CD14-positive monocyte (primary cell): ENCODE results near the gene OR51A2. TPM values are rescaled to one million over a fixed set of nuclear protein-coding genes. Genes with fewer than 3 reads are reported as not detected.

Experiments used
- DNase-seq, 3 donors: peaks; one replicate each; pipeline ENCODE4 v3.0.0-alpha.2; 2011 to 2022
- H2AFZ ChIP-seq: 2 replicates; pipeline ENCODE4 v1.6.0; 2012; ENCODE audit warnings: mild to moderate bottlenecking, low read depth, low read length, inconsistent platforms; ENCODE audit not compliant: insufficient read depth, poor library complexity, severe bottlenecking
- H3K27ac ChIP-seq, 2 donors: 1 replicate in 1 of 2; 2 replicates in 1 of 2; pipeline ENCODE4 v1.5.1; 2012 to 2013; ENCODE audit warnings: low read length in 2 of 2, control low read depth in 1 of 2, inconsistent platforms in 1 of 2, low read depth in 1 of 2, mild to moderate bottlenecking in 1 of 2
- H3K27me3 ChIP-seq, 2 donors: one replicate each; pipeline versions ENCODE4 v1.6.0 to v1.6.1; 2011 to 2013; ENCODE audit warnings: low read length in 2 of 2; ENCODE audit not compliant: control insufficient read depth in 2 of 2, insufficient read depth in 2 of 2
- H3K36me3 ChIP-seq, 2 donors: replicated peaks in 1 of 2; 1 replicate in 1 of 2; 2 replicates in 1 of 2; pipeline versions ENCODE4 v1.5.1 to v1.6.1; 2012 to 2013; ENCODE audit warnings: low read length in 2 of 2, control low read depth in 1 of 2, inconsistent platforms in 1 of 2, mild to moderate bottlenecking in 1 of 2; ENCODE audit not compliant: insufficient read depth in 2 of 2, control insufficient read depth in 1 of 2
- H3K4me1 ChIP-seq, 2 donors: 1 replicate in 1 of 2; 2 replicates in 1 of 2; pipeline versions ENCODE4 v1.5.1 to v1.6.1; 2012 to 2013; ENCODE audit warnings: low read length in 2 of 2, control low read depth in 1 of 2, inconsistent platforms in 1 of 2, mild to moderate bottlenecking in 1 of 2, moderate library complexity in 1 of 2; ENCODE audit not compliant: insufficient read depth in 2 of 2, control insufficient read depth in 1 of 2
- H3K4me2 ChIP-seq: replicated peaks from 2 replicates; pipeline ENCODE3; 2012; ENCODE audit warnings: low read length, moderate library complexity, mild to moderate bottlenecking; ENCODE audit not compliant: poor library complexity, severe bottlenecking; ENCODE audit errors: extremely low read depth
- H3K4me3 ChIP-seq, 3 experiments: fragments of 200-600 bp in 1 of 3; sonication (generic) in 1 of 3; replicated peaks in 1 of 3; 1 replicate in 2 of 3; 2 replicates in 1 of 3; pipeline ENCODE4 v1.5.1; 2011 to 2013; ENCODE audit warnings: low read length in 3 of 3, mild to moderate bottlenecking in 3 of 3, control low read depth in 2 of 3, low read depth in 2 of 3, inconsistent platforms in 1 of 3, moderate library complexity in 1 of 3
- H3K79me2 ChIP-seq: 2 replicates; pipeline ENCODE4 v1.6.0; 2012; ENCODE audit warnings: mild to moderate bottlenecking, control low read depth, inconsistent platforms, low read length, moderate library complexity; ENCODE audit not compliant: insufficient read depth
- H3K9ac ChIP-seq: 2 replicates; pipeline ENCODE4 v1.6.0; 2017; ENCODE audit warnings: low read length, mild to moderate bottlenecking; ENCODE audit not compliant: insufficient read depth, poor library complexity, severe bottlenecking
- H3K9me3 ChIP-seq, 2 donors: replicated peaks in 1 of 2; 1 replicate in 1 of 2; 2 replicates in 1 of 2; pipeline versions ENCODE4 v1.5.1 to v1.6.1; 2012 to 2013; ENCODE audit warnings: low read length in 2 of 2, control low read depth in 1 of 2; ENCODE audit not compliant: control insufficient read depth in 1 of 2, insufficient read depth in 1 of 2
- H4K20me1 ChIP-seq: 2 replicates; pipeline ENCODE4 v1.6.0; 2012; ENCODE audit warnings: mild to moderate bottlenecking, low read length, control low read depth, moderate library complexity; ENCODE audit not compliant: insufficient read depth
- H3K27ac Mint-ChIP-seq, 7 donors: one replicate each; pipeline ENCODE4 v1.8.0; 2020; ENCODE audit warnings: mild to moderate bottlenecking in 7 of 7, mixed read lengths in 7 of 7, moderate library complexity in 6 of 7, inconsistent platforms in 2 of 7
- H3K27me3 Mint-ChIP-seq, 3 donors: one replicate each; pipeline ENCODE4 v1.8.0; 2021 to 2022; ENCODE audit warnings: low read depth in 3 of 3, mild to moderate bottlenecking in 3 of 3, mixed read lengths in 3 of 3, moderate library complexity in 3 of 3, inconsistent platforms in 1 of 3
- H3K36me3 Mint-ChIP-seq, 2 donors: one replicate each; pipeline ENCODE4 v1.8.0; 2020; ENCODE audit warnings: mixed read lengths in 2 of 2, inconsistent platforms in 1 of 2, mild to moderate bottlenecking in 1 of 2
- H3K4me1 Mint-ChIP-seq: one replicate; pipeline ENCODE4 v1.8.0; 2020; ENCODE audit warnings: mild to moderate bottlenecking, mixed read lengths
- H3K4me3 Mint-ChIP-seq, 2 donors: one replicate each; pipeline ENCODE4 v1.8.0; 2020; ENCODE audit warnings: mild to moderate bottlenecking in 2 of 2, mixed read lengths in 2 of 2, moderate library complexity in 1 of 2
- H3K9me3 Mint-ChIP-seq, 7 donors: one replicate each; pipeline ENCODE4 v1.8.0; 2020 to 2022; ENCODE audit warnings: mixed read lengths in 7 of 7, mild to moderate bottlenecking in 6 of 7, moderate library complexity in 6 of 7, inconsistent platforms in 2 of 7
- WGBS: methylation state at CpG from one replicate; pipeline ENCODE4 v1.1.5; 2013; ENCODE audit warnings: missing lambda C conversion rate; ENCODE audit not compliant: insufficient coverage; 5-methylcytosine and 5-hydroxymethylcytosine counted together
- intact Hi-C, 2 donors: fragments of 100-400 bp; cut with micrococcal nuclease; formaldehyde crosslinking; loops; one replicate each; pipeline versions ENCODE4 v1.15.0 to v1.15.1; 2023
- polyA plus RNA-seq, 3 donors: library from polyadenylated mRNA; depleted of rRNA in 1 of 3; unstranded in 2 of 3; stranded (reverse) in 1 of 3; fragments of 300-500 nt in 2 of 3; fragments of >200 nt in 1 of 3; fragmentation: Illumina TruSeq in 2 of 3; gene quantifications; 1 replicate in 2 of 3; 2 replicates in 1 of 3; pipeline ENCODE4 v1.2.3, GENCODE V29; 2012 to 2021
- TF ChIP-seq, protein P1 (sequence below): fragments of 200-600 bp; IDR thresholded peaks from one replicate; pipeline ENCODE4 v1.8.0; 2022; ENCODE audit warnings: antibody characterized with exemption, mild to moderate bottlenecking

The OR51A2 gene
- polyA plus RNA-seq, 3 donors: not detected

DNA sequence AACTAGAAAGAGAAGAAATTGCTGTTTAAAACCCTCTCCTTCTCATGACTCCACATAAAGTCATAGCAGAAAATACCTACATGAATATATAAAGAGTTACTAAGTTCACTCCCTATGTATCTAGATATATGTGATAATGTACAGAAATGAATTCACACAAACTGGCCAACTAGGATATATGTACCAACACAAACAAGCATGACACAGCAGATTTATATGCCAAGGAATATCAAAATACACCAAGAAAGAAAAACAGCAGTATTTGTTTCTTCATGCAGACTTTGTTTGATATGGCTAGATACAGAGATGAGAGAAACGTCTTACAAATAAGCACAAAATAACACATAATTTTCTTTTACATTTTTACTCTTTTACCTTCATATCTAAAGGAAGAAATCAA is 33.2 kb downstream of the OR51A2 start:
- Histone ChIP-seq H3K9ac (no peak overlapping the region), H3K79me2 (no peaks in the 10 kb centered on the region), H3K4me1 (no peaks in the 10 kb centered on the region), H3K4me3 (no peak overlapping the region), H4K20me1 (no peaks in the 10 kb centered on the region), H3K27ac (no peak overlapping the region), H3K4me2 (no peak overlapping the region), H3K9me3 (no peaks in the 10 kb centered on the region), H2AFZ (no peak overlapping the region), H3K27me3 (no peaks in the 10 kb centered on the region), H3K36me3 (no peaks in the 10 kb centered on the region)
- Mint-ChIP-seq H3K27me3 (peaks cover 0 to 2% (median 2%) of the 10 kb centered on the region in 3 donors), H3K27ac (no peak overlapping the region), H3K4me1 (no peaks in the 10 kb centered on the region), H3K4me3 (no peak overlapping the region), H3K36me3 (no peaks in the 10 kb centered on the region), H3K9me3 (peaks cover 0 to 2% (median 0%) of the 10 kb centered on the region in 7 donors)
- TF ChIP-seq, protein P1, sequence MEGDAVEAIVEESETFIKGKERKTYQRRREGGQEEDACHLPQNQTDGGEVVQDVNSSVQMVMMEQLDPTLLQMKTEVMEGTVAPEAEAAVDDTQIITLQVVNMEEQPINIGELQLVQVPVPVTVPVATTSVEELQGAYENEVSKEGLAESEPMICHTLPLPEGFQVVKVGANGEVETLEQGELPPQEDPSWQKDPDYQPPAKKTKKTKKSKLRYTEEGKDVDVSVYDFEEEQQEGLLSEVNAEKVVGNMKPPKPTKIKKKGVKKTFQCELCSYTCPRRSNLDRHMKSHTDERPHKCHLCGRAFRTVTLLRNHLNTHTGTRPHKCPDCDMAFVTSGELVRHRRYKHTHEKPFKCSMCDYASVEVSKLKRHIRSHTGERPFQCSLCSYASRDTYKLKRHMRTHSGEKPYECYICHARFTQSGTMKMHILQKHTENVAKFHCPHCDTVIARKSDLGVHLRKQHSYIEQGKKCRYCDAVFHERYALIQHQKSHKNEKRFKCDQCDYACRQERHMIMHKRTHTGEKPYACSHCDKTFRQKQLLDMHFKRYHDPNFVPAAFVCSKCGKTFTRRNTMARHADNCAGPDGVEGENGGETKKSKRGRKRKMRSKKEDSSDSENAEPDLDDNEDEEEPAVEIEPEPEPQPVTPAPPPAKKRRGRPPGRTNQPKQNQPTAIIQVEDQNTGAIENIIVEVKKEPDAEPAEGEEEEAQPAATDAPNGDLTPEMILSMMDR: no peak
- no CpG with 5 or more reads among the region's 1 CpG for WGBS
- intact Hi-C loops: no loop called here
- no peak for DNase-seq

DNA sequence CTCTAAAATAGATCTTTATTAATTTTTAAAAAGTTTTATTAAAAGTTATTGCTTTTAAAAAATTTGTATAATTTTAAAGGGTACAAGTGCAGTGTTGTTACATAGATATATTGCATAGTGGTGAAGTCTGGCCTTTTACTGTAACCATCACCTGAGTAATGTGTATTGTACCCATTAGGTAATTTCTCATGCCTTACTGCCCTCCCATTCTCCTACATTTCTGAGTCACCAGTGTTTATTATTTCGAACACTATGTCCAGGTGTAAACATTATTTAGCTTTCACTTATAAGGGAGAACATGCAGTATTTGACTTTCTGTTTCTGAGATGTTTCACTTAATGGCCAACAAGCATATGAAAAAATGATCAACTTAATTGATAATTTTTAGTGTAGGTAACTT is 33.7 kb downstream of the OR51A2 start:
- Histone ChIP-seq H3K79me2 (no peaks in the 10 kb centered on the region), H3K4me1 (no peaks in the 10 kb centered on the region), H3K4me3 (no peak overlapping the region), H3K27ac (no peak overlapping the region), H3K27me3 (no peaks in the 10 kb centered on the region), H2AFZ (no peak overlapping the region), H3K4me2 (no peak overlapping the region), H3K9me3 (no peaks in the 10 kb centered on the region), H3K36me3 (no peaks in the 10 kb centered on the region), H4K20me1 (no peaks in the 10 kb centered on the region), H3K9ac (no peak overlapping the region)
- Mint-ChIP-seq H3K4me3 (no peak overlapping the region), H3K27ac (no peak overlapping the region), H3K4me1 (no peaks in the 10 kb centered on the region), H3K36me3 (no peaks in the 10 kb centered on the region), H3K27me3 (peaks cover 0 to 2% (median 2%) of the 10 kb centered on the region in 3 donors), H3K9me3 (peaks cover 0 to 2% (median 0%) of the 10 kb centered on the region in 7 donors)
- TF ChIP-seq, protein P1: no peak
- DNase-seq: no peak
- WGBS: no CpG with 5 or more reads among the region's 1 CpG
- intact Hi-C loops: no loop called here
